Measurements from ENCODE around the gene PLGLB2.
"Not testable (repeated sequence)": the region's sequence is repeated elsewhere in the genome, so short reads cannot be mapped to it uniquely, and the experiment has no call there.

Gene PLGLB2

DNA sequence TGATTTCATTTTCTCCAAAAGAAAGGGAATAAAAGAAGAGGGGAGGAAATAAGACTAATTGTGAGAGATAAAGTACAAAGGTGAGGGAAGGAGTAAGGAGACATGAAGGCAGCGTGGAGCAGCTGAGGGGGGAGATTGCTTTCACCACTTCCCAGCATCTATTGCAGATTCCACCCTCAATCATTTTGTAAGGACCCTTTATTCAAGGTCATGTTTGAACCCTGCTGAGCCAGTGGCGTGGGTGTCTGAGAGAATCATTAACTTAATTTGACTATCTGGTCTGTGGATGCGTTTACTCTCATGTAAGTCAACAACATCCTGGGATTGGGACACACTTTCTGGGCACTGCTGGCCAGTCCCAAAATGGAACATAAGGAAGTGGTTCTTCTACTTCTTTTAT lies at the start of gene PLGLB2:
PLGLB2 (plus strand) TSS at position 297 of the 400 bp plus-strand sequence; CDS start at position 364, 67 bp downstream.
- H3K4me3 ChIP-seq (ENCODE audit: low read depth in 1 of 2, low read length in 2 of 2); H3K4me1 ChIP-seq (ENCODE audit: control insufficient read depth in 1 of 2, insufficient read depth in 2 of 2, low read length in 2 of 2); H3K9me3 ChIP-seq (ENCODE audit: control insufficient read depth in 1 of 2, low read length in 2 of 2); H3K27me3 ChIP-seq (ENCODE audit: control insufficient read depth in 1 of 2, insufficient read depth in 2 of 2, low read length in 2 of 2); H3K27ac ChIP-seq (ENCODE audit: low read depth, low read length); H3K9ac ChIP-seq (ENCODE audit: low read depth in 1 of 2, low read length in 2 of 2); H3K36me3 ChIP-seq (ENCODE audit: control insufficient read depth in 1 of 2, insufficient read depth in 2 of 2, low read length in 2 of 2): not testable (repeated sequence)

DNA sequence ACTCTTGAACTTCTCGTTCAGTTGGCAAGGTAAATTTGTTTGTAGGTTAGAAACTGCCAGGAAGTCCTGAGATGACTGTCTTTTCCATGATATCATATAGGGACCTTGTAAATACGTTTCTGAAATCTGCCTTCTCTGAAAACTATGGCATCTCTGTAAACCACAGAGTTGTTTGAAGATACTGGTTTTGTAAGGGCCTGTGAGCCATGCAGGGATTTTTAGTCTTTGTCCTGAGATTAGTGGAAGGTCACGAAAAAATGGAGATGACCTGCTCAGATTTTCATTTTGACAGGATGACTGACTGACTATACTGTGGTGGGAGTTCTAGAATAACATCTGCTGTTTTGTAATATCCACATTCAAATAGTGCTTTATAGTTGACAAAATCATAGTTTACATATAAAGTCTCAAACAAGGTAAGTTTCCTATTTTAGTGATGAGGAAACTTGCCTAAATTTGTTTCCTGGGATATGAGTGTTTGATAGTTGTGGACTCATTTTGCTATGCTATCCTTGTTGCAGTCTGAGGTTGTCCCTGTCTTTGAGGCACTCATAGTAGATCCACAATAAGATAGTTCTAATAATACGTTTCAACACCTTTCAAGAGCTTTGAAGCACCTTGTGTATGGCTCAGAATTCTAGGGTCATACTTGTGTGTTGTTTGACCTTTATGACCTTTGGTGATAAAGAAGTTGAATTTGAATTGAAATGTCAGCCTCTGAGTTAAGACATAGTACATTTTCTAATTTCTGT lies 43.1 kb upstream of the PLGLB2 start:
- H3K9ac ChIP-seq (ENCODE audit: low read depth in 1 of 2, low read length in 2 of 2); H3K4me3 ChIP-seq (ENCODE audit: low read depth in 1 of 2, low read length in 2 of 2); H3K4me1 ChIP-seq (ENCODE audit: control insufficient read depth in 1 of 2, insufficient read depth in 2 of 2, low read length in 2 of 2); H3K9me3 ChIP-seq (ENCODE audit: control insufficient read depth in 1 of 2, low read length in 2 of 2); H3K27ac ChIP-seq (ENCODE audit: low read depth, low read length); H3K36me3 ChIP-seq (ENCODE audit: control insufficient read depth in 1 of 2, insufficient read depth in 2 of 2, low read length in 2 of 2); H3K27me3 ChIP-seq (ENCODE audit: control insufficient read depth in 1 of 2, insufficient read depth in 2 of 2, low read length in 2 of 2): not testable (repeated sequence)

DNA sequence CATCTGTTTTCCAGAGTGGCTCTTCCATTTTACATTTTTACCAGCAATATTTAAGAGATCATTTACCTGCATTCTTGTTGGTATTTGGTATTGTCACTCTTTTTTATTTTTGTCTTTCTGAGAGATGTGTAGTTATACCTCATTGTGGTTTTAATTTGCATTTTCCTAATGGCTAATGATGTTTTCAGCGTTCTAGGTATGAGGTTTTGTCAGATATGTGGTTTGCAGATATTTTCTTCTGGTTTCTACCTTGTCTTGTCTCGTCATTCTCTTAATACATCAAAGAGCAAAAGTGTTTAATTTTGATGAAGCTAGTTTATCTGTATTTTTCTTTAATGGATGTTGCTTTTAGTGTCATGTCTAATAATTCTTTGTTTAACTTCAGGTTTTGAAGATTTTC lies 39.5 kb upstream of the PLGLB2 start:
- H3K36me3 ChIP-seq (ENCODE audit: control insufficient read depth in 1 of 2, insufficient read depth in 2 of 2, low read length in 2 of 2); H3K27me3 ChIP-seq (ENCODE audit: control insufficient read depth in 1 of 2, insufficient read depth in 2 of 2, low read length in 2 of 2); H3K9ac ChIP-seq (ENCODE audit: low read depth in 1 of 2, low read length in 2 of 2); H3K9me3 ChIP-seq (ENCODE audit: control insufficient read depth in 1 of 2, low read length in 2 of 2); H3K4me1 ChIP-seq (ENCODE audit: control insufficient read depth in 1 of 2, insufficient read depth in 2 of 2, low read length in 2 of 2); H3K27ac ChIP-seq (ENCODE audit: low read depth, low read length); H3K4me3 ChIP-seq (ENCODE audit: low read depth in 1 of 2, low read length in 2 of 2): not testable (repeated sequence)

DNA sequence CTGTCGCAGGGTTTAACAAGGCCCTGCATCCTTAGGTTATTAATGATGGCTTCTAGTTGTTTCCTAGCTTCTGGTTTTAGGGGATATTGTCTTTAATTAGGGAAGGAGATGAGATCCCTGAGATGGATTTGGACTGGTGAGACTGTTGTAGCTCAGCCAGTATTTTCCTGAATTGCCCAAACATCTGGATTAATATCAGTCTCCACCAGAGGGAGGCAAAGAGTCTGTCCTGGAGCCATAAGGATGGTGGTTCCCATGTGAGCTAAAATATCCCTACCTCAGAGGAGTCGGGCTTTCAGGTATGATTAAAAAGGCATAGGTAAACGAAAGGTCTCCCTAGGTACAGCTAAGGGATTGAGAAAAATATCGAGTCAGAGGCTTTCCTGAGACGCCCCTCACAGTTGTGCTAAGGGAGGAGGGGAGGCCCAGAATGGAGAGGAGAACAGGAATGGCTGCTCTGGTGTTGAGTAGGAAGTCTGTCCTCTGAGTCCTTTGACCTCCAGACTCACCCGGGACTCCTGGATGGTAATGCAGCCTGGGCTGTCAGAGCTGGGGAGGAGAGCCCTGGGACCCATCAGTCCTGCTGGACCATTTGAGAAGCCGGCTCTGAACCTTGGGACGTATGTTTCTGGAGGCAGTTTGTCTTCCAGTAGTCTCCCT lies 19.8 kb upstream of the PLGLB2 start:
- H3K4me3 ChIP-seq (ENCODE audit: low read depth in 1 of 2, low read length in 2 of 2); H3K9ac ChIP-seq (ENCODE audit: low read depth in 1 of 2, low read length in 2 of 2); H3K27me3 ChIP-seq (ENCODE audit: control insufficient read depth in 1 of 2, insufficient read depth in 2 of 2, low read length in 2 of 2); H3K36me3 ChIP-seq (ENCODE audit: control insufficient read depth in 1 of 2, insufficient read depth in 2 of 2, low read length in 2 of 2); H3K4me1 ChIP-seq (ENCODE audit: control insufficient read depth in 1 of 2, insufficient read depth in 2 of 2, low read length in 2 of 2); H3K27ac ChIP-seq (ENCODE audit: low read depth, low read length); H3K9me3 ChIP-seq (ENCODE audit: control insufficient read depth in 1 of 2, low read length in 2 of 2): not testable (repeated sequence)

DNA sequence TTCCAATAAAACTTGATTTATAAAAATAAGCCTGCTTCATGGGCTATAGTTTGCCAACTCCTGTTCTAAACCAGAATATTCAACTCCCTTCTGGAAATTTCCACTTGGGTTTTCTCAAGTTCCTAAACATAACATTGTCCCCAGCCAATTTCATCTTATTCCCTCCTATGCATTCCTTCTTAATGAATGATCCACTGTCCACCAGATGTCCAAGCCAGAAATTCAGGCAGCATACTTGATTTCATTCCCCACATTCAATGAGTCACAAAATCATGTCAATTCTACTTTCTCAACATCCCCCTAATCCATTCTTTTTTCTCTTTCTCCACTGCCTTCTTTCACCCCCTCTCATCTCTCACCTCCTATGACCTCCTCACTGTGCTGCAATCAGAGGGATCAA lies 7.0 kb upstream of the PLGLB2 start:
- not testable (repeated sequence) for H3K27ac ChIP-seq (ENCODE audit: low read depth, low read length); H3K27me3 ChIP-seq (ENCODE audit: control insufficient read depth in 1 of 2, insufficient read depth in 2 of 2, low read length in 2 of 2); H3K9ac ChIP-seq (ENCODE audit: low read depth in 1 of 2, low read length in 2 of 2); H3K4me1 ChIP-seq (ENCODE audit: control insufficient read depth in 1 of 2, insufficient read depth in 2 of 2, low read length in 2 of 2); H3K9me3 ChIP-seq (ENCODE audit: control insufficient read depth in 1 of 2, low read length in 2 of 2); H3K36me3 ChIP-seq (ENCODE audit: control insufficient read depth in 1 of 2, insufficient read depth in 2 of 2, low read length in 2 of 2); H3K4me3 ChIP-seq (ENCODE audit: low read depth in 1 of 2, low read length in 2 of 2)

DNA sequence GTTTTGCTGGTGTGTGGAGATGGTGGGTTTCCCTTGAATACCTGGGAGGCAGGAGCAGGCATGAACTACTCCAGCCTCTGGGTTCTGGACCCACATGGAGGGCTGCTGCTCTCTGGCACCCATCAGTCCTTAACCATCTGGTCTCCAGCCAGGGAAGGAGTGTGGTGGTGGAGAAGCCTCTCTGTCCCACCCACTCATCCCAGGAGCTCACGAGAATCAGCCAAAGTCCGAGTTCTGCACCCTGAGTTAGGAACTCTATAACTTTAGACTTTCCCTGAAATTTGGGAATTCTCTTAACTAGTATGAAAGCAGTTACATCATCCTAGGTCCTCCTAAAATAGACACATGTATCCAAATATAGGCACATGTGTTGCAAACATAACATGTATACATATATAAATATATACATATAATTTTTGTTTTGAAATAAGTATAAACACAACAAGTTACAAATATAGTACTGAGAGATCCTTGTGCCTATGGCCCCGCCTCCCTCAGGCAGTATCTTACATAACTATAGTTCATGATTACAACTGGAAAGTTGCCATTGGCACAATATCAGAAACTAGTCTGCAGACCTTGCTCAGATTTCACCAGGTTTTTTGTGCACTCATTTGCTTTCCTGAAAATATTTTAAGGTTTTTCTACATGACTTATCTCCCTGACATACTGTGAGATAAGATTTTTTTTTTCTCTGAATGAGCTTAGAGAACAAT lies 5.3 kb upstream of the PLGLB2 start:
- not testable (repeated sequence) for H3K4me1 ChIP-seq (ENCODE audit: control insufficient read depth in 1 of 2, insufficient read depth in 2 of 2, low read length in 2 of 2); H3K27me3 ChIP-seq (ENCODE audit: control insufficient read depth in 1 of 2, insufficient read depth in 2 of 2, low read length in 2 of 2); H3K27ac ChIP-seq (ENCODE audit: low read depth, low read length); H3K9ac ChIP-seq (ENCODE audit: low read depth in 1 of 2, low read length in 2 of 2); H3K4me3 ChIP-seq (ENCODE audit: low read depth in 1 of 2, low read length in 2 of 2); H3K36me3 ChIP-seq (ENCODE audit: control insufficient read depth in 1 of 2, insufficient read depth in 2 of 2, low read length in 2 of 2); H3K9me3 ChIP-seq (ENCODE audit: control insufficient read depth in 1 of 2, low read length in 2 of 2)

DNA sequence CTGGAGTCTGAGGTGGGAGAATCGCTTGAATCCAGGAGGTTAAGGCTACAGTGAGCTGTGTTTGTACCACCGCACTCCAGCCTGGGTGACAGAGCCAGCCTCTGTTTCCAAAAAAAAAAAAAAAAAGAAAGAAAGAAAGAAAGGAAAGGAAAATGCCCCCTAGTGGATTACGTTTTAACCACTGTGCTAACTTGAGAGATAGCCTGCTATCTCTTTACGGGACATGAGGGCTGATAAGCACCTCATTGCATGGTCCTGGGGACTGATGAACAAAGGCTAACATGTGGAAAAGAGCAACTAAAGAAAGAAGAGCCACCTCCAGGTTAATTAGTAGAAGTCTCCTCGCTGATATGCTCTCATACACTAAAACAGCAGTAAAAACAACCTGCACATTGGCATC lies 4.2 kb upstream of the PLGLB2 start:
- H3K4me3 ChIP-seq (ENCODE audit: low read depth in 1 of 2, low read length in 2 of 2); H3K9ac ChIP-seq (ENCODE audit: low read depth in 1 of 2, low read length in 2 of 2); H3K27me3 ChIP-seq (ENCODE audit: control insufficient read depth in 1 of 2, insufficient read depth in 2 of 2, low read length in 2 of 2); H3K9me3 ChIP-seq (ENCODE audit: control insufficient read depth in 1 of 2, low read length in 2 of 2); H3K36me3 ChIP-seq (ENCODE audit: control insufficient read depth in 1 of 2, insufficient read depth in 2 of 2, low read length in 2 of 2); H3K27ac ChIP-seq (ENCODE audit: low read depth, low read length); H3K4me1 ChIP-seq (ENCODE audit: control insufficient read depth in 1 of 2, insufficient read depth in 2 of 2, low read length in 2 of 2): not testable (repeated sequence)

DNA sequence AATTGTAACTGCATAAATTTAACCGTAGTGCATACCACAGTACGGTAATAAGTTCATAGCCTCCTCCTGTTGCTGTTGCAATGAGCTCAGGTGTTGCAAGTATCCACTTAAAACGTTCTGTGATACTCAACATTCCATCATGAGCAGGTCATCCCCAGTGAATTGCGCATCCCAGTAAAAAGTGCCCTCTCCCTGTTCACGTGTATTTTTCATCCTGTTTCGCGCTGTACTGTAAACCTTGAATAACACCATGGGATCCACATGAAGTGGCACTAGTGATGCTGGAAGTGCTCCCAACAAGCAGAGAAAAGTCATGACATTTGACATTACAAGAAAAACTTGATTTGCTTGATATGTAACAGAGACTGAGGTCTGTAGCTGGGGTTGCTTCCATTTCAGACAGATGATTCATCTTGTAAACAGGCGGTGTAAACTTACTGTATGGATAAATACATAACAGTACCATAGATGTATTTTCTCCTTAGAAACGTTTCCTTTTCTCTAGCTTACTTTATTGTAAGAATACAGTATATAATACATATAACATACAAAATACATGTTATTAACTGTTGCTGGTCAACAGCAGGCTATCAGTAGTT lies 2.4 kb upstream of the PLGLB2 start:
- not testable (repeated sequence) for H3K9me3 ChIP-seq (ENCODE audit: control insufficient read depth in 1 of 2, low read length in 2 of 2); H3K27me3 ChIP-seq (ENCODE audit: control insufficient read depth in 1 of 2, insufficient read depth in 2 of 2, low read length in 2 of 2); H3K9ac ChIP-seq (ENCODE audit: low read depth in 1 of 2, low read length in 2 of 2); H3K27ac ChIP-seq (ENCODE audit: low read depth, low read length); H3K4me1 ChIP-seq (ENCODE audit: control insufficient read depth in 1 of 2, insufficient read depth in 2 of 2, low read length in 2 of 2); H3K4me3 ChIP-seq (ENCODE audit: low read depth in 1 of 2, low read length in 2 of 2); H3K36me3 ChIP-seq (ENCODE audit: control insufficient read depth in 1 of 2, insufficient read depth in 2 of 2, low read length in 2 of 2)

DNA sequence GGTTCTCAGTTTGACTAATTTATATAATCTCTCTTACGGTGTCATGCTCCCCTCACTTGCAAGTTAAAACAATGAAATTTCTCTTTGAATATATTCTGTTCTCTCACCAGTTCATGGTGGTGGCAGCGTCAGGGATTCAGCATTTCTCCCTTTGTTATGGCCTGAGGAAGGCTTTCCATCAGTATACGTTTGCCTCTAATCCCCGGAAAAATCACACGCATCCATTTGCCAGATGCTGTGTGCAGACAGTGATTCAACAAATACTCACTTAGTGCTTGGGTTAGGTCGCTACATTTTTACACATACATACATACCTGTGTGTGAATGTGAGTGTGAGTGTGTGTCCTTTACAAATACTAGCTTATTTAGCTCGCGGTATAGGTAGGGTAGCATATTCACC lies 637 bp downstream of the PLGLB2 start:
- not testable (repeated sequence) for H3K36me3 ChIP-seq (ENCODE audit: control insufficient read depth in 1 of 2, insufficient read depth in 2 of 2, low read length in 2 of 2); H3K27ac ChIP-seq (ENCODE audit: low read depth, low read length); H3K4me1 ChIP-seq (ENCODE audit: control insufficient read depth in 1 of 2, insufficient read depth in 2 of 2, low read length in 2 of 2); H3K9ac ChIP-seq (ENCODE audit: low read depth in 1 of 2, low read length in 2 of 2); H3K27me3 ChIP-seq (ENCODE audit: control insufficient read depth in 1 of 2, insufficient read depth in 2 of 2, low read length in 2 of 2); H3K4me3 ChIP-seq (ENCODE audit: low read depth in 1 of 2, low read length in 2 of 2); H3K9me3 ChIP-seq (ENCODE audit: control insufficient read depth in 1 of 2, low read length in 2 of 2)

DNA sequence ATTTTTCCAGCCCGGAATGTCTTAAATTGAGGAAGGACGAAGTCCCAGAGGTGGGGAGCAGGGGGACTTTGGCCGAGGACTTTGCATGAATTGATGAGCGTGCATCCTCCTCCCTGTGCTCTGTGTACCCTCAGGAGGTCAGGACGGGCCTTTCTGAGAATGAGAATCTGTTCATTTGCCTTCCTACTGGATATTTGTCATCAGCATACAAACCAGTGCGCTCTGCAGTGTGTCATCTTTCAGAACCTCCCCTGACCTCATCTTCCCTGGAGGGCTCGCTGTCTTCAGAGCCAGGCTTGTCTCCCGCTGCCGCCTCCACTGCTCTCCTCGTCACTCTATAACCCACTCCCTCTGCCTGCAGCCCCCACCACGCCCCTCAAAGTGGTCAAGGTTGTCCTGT lies 2.7 kb downstream of the PLGLB2 start:
- H3K36me3 ChIP-seq (ENCODE audit: control insufficient read depth in 1 of 2, insufficient read depth in 2 of 2, low read length in 2 of 2); H3K9me3 ChIP-seq (ENCODE audit: control insufficient read depth in 1 of 2, low read length in 2 of 2); H3K27me3 ChIP-seq (ENCODE audit: control insufficient read depth in 1 of 2, insufficient read depth in 2 of 2, low read length in 2 of 2); H3K4me1 ChIP-seq (ENCODE audit: control insufficient read depth in 1 of 2, insufficient read depth in 2 of 2, low read length in 2 of 2); H3K9ac ChIP-seq (ENCODE audit: low read depth in 1 of 2, low read length in 2 of 2); H3K27ac ChIP-seq (ENCODE audit: low read depth, low read length); H3K4me3 ChIP-seq (ENCODE audit: low read depth in 1 of 2, low read length in 2 of 2): not testable (repeated sequence)

Data from duodenal mucosa (tissue), 2 donors.